ENCODE data around the gene LRP2.
"Not testable (repeated sequence)": the region's sequence is repeated elsewhere in the genome, so short reads cannot be mapped to it uniquely, and the experiment has no call there.

Gene LRP2

DNA sequence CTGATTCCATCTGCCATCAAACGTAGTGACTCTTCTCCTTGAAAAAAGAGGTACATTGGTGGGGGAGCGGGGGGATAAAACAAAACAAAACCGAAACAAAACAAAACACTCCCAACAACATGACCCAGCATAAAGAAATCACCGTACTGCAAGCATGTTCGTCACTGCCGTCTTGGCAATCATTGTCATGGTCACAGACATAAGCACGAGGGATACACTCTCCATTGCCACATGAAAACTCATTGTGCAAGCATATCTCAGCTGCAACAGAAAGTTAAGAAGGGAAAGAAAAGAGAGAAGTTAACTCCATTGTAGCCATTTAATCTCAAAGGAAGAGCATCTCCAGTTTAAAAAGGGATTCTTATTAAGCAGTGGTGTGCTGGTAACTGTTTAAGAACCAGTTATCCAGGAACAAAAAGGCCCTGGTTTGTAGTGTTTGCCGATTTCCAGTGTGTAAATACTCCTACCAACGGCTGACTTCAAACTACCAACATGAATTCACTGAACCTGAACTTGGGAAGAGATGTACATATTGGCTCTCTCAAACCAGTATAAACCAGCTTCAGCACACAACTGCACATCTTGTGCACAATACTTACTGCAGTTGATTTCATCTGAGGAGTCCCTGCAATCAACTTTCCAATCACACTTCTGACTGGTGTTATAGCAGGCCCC lies 68.2 kb downstream of the LRP2 start:
- no peak overlapping the region for H3K27ac ChIP-seq (ENCODE audit: low read length)
- no peaks in the 10 kb centered on the region for H3K9me3 ChIP-seq (ENCODE audit: control insufficient read depth, low read depth, low read length)
- H3K4me3 ChIP-seq (ENCODE audit: low read length): no peak overlapping the region
- H3K27me3 ChIP-seq (ENCODE audit: control insufficient read depth, insufficient read depth, low read length): no peaks in the 10 kb centered on the region
- H3K4me1 ChIP-seq (ENCODE audit: control insufficient read depth, low read depth, low read length): peaks cover 11% of the 10 kb centered on the region
- no peak overlapping the region for H3K9ac ChIP-seq (ENCODE audit: low read length)
- no peaks in the 10 kb centered on the region for H3K36me3 ChIP-seq (ENCODE audit: control insufficient read depth, low read depth, low read length)

DNA sequence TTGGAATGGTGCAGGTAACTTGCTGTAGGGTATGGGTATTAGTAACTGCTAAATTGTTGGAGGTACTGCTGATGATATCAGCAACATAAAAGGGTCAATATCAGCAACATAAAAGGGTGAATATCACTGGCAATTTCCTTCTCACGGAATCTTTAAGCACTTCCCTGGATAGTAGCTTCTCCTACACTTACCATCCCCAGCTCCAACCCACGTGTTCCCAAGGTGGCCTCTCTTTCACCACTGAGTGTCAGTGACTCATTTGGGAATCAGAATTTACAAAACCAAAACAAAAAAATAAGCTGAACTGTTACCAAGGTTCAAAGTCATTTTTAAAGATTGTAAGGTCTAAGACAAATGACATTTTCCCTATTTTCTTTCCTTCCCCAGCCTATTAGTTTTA lies 70.8 kb downstream of the LRP2 start:
- Histone ChIP-seq H3K36me3 (ENCODE audit: control insufficient read depth, low read depth, low read length) (no peaks in the 10 kb centered on the region), H3K9me3 (ENCODE audit: control insufficient read depth, low read depth, low read length) (no peaks in the 10 kb centered on the region), H3K27ac (ENCODE audit: low read length) (no peak overlapping the region), H3K27me3 (ENCODE audit: control insufficient read depth, insufficient read depth, low read length) (no peaks in the 10 kb centered on the region), H3K9ac (ENCODE audit: low read length) (no peak overlapping the region), H3K4me3 (ENCODE audit: low read length) (no peak overlapping the region), H3K4me1 (ENCODE audit: control insufficient read depth, low read depth, low read length) (peaks cover 12% of the 10 kb centered on the region)

DNA sequence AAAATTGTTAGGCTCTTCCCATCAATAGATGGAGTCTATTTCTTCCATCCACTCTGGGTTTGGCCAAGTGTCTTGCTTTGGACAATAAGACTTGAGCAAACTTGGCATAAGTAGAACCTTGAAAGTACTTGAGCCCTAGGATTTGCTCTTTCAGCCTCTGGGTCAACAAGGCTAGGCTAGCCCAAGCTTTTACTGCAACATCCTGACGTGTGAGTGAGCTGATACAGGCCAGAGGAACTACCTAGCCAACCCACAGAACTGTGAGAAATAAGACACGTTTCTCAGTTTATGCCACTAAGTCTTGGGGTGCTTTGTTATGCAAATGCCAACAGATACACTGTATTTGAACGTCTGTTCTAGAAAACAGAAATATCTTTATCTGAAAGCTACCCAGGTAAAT lies 71.9 kb downstream of the LRP2 start:
- H3K36me3 ChIP-seq (ENCODE audit: control insufficient read depth, low read depth, low read length): no peaks in the 10 kb centered on the region
- no peaks in the 10 kb centered on the region for H3K27me3 ChIP-seq (ENCODE audit: control insufficient read depth, insufficient read depth, low read length)
- H3K9ac ChIP-seq (ENCODE audit: low read length): no peak overlapping the region

DNA sequence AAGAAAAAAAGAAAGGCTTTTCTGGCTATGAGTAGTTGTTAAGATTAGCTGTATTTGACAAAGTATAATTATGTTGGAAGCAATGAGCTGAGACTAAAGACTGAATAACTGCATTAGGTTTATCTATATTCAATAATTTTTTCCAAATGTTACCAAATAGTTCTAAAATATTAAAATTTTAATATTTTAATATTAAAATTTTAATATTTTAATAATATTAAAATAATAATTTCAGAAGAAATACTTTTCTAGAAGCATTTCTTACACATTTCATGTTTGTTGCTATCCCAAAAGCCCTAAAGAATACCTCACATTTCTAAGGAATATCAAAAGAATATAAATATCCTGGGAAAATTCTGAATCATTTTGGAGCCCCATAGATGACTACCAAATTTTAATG lies 74.7 kb downstream of the LRP2 start:
- peaks cover 25% of the 10 kb centered on the region for H3K4me1 ChIP-seq (ENCODE audit: control insufficient read depth, low read depth, low read length)
- no peak overlapping the region for H3K9ac ChIP-seq (ENCODE audit: low read length)
- no peak overlapping the region for H3K27ac ChIP-seq (ENCODE audit: low read length)
- H3K4me3 ChIP-seq (ENCODE audit: low read length): no peak overlapping the region
- no peaks in the 10 kb centered on the region for H3K27me3 ChIP-seq (ENCODE audit: control insufficient read depth, insufficient read depth, low read length)
- H3K9me3 ChIP-seq (ENCODE audit: control insufficient read depth, low read depth, low read length): no peaks in the 10 kb centered on the region
- H3K36me3 ChIP-seq (ENCODE audit: control insufficient read depth, low read depth, low read length): no peaks in the 10 kb centered on the region

More for the DNA sequence above, 71.9 kb downstream of the LRP2 start:
- H3K4me3 ChIP-seq (ENCODE audit: low read length): no peak overlapping the region
- H3K9me3 ChIP-seq (ENCODE audit: control insufficient read depth, low read depth, low read length): no peaks in the 10 kb centered on the region
- peaks cover 22% of the 10 kb centered on the region for H3K4me1 ChIP-seq (ENCODE audit: control insufficient read depth, low read depth, low read length)
- no peak overlapping the region for H3K27ac ChIP-seq (ENCODE audit: low read length)

DNA sequence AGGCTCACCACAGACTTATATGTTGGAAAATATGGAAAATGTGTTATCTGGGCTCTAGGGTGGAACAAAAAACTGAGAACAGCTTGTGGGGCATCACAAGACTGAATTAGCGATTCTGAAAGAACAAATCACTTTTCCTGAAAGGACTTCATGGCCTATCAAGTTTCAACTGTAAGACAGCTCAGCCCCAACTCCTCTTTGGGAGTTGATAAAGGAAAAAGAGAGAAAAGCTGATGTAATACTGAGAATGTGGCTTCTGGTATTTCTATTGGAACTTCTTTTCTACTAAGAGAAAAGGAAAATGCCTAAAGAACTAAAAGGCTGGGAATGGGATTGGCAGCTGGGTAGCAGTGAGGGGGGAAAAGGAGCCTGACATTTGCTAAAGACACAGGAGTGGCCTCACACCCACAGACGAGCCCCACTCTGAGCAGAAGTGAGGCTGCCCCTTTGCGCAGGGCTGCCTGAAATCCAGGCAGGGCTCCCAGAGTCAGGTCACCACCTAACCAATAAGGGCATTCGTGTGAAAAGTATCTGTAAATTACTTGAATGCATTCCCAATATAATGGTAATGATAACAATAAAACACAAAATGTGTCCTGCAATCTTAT lies 75.6 kb downstream of the LRP2 start:
- Histone ChIP-seq H3K36me3 (ENCODE audit: control insufficient read depth, low read depth, low read length) (no peaks in the 10 kb centered on the region), H3K4me3 (ENCODE audit: low read length) (no peak overlapping the region), H3K4me1 (ENCODE audit: control insufficient read depth, low read depth, low read length) (peaks cover 21% of the 10 kb centered on the region), H3K9ac (ENCODE audit: low read length) (no peak overlapping the region), H3K27ac (ENCODE audit: low read length) (no peak overlapping the region), H3K9me3 (ENCODE audit: control insufficient read depth, low read depth, low read length) (no peaks in the 10 kb centered on the region), H3K27me3 (ENCODE audit: control insufficient read depth, insufficient read depth, low read length) (no peaks in the 10 kb centered on the region)

DNA sequence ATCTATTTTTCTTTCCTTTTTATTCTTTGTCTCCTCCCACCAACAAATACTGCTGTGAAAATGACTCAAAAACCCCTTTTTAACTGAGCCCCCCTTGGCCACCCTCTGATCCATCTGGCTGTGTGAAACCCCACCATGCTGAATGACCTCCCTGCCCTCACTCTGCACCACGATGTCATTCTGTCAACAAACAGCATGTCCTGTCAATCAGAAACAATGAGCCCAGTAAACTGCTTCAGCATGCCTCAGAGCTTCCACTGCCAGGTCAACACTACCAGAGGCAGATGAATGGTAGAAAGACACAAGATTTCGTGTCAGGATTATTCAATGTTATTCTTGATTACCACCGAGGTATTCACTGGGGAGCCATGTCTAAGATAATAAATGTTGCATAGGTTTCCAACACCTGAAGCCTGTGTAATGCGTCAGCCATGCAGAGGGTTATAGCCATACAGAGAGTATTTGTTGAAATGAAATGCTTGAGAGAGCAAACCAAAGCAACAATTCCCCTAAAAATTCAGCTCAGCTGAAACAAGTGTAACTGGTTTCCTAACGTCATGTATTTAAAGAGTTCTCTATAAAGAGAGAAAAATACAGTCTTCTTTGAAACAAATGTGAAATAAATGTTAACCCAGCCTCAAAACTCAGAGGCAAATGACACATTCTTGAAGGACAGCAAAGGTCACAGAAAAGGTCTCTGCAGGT lies 76.7 kb downstream of the LRP2 start:
- H3K9me3 ChIP-seq (ENCODE audit: control insufficient read depth, low read depth, low read length): no peaks in the 10 kb centered on the region
- no peak overlapping the region for H3K9ac ChIP-seq (ENCODE audit: low read length)
- no peak overlapping the region for H3K4me3 ChIP-seq (ENCODE audit: low read length)
- H3K36me3 ChIP-seq (ENCODE audit: control insufficient read depth, low read depth, low read length): no peaks in the 10 kb centered on the region
- no peaks in the 10 kb centered on the region for H3K27me3 ChIP-seq (ENCODE audit: control insufficient read depth, insufficient read depth, low read length)
- H3K4me1 ChIP-seq (ENCODE audit: control insufficient read depth, low read depth, low read length): peaks cover 15% of the 10 kb centered on the region
- no peak overlapping the region for H3K27ac ChIP-seq (ENCODE audit: low read length)

DNA sequence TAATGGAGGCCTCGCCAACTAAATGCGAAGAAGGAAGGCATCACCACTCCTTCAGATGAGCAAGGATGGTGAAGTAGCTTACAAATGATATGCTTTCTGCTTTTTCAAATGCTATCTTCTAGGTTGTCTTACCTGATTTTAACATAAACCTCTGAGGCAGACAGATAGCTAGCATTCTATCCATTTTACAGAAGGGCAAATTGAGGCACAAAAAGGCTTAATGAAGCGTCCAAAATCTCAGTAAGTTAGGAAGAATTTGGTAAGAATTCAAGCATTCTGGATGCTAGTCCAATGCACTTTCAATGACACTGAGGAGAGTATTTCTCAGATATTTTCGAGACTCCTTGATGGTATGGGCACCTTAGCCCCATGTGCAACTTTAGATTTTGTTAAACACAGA lies 81.8 kb downstream of the LRP2 start:
- Histone ChIP-seq H3K4me1 (ENCODE audit: control insufficient read depth, low read depth, low read length) (peaks cover 4% of the 10 kb centered on the region), H3K36me3 (ENCODE audit: control insufficient read depth, low read depth, low read length) (no peaks in the 10 kb centered on the region), H3K4me3 (ENCODE audit: low read length) (no peak overlapping the region), H3K27ac (ENCODE audit: low read length) (no peak overlapping the region), H3K9ac (ENCODE audit: low read length) (no peak overlapping the region), H3K9me3 (ENCODE audit: control insufficient read depth, low read depth, low read length) (no peaks in the 10 kb centered on the region), H3K27me3 (ENCODE audit: control insufficient read depth, insufficient read depth, low read length) (no peaks in the 10 kb centered on the region)

DNA sequence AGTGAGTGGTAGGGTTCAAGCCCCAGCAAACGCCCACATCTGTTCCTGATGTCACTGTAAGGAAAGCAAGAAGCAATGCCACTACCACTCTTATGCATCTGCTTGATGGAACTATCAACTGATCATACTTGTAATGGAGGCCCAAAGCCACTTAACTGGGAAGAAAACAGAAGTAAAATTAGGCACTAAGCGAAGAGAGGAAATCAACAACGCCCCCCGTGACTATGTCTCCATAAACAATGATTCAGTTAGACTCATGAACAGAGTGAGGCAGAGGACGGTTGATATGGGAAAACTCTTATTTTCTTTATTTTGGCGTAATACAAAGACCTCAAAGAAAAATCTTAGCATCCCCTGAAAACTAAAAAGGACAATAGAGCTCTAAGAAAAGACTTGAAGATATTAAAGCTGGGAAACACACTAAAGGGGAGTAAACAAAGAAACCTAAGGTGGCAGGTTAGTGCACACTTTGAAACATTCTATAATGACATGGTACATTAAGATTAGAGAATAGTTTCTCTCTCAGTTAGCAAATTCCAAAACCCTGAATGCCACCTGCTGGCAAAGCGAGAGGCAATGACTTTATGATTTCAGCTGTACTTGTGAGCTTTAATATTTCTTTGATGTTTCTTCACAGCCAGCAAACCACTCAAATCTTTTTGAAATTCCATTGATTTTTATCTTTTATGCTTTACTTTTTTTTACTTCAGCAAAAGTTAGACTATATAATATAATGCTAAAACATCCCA lies 86.5 kb downstream of the LRP2 start:
- H3K9me3 ChIP-seq (ENCODE audit: control insufficient read depth, low read depth, low read length): no peaks in the 10 kb centered on the region
- no peak overlapping the region for H3K9ac ChIP-seq (ENCODE audit: low read length)
- no peaks in the 10 kb centered on the region for H3K27me3 ChIP-seq (ENCODE audit: control insufficient read depth, insufficient read depth, low read length)
- H3K4me1 ChIP-seq (ENCODE audit: control insufficient read depth, low read depth, low read length): no peaks in the 10 kb centered on the region
- no peak overlapping the region for H3K27ac ChIP-seq (ENCODE audit: low read length)
- H3K4me3 ChIP-seq (ENCODE audit: low read length): no peak overlapping the region
- H3K36me3 ChIP-seq (ENCODE audit: control insufficient read depth, low read depth, low read length): no peaks in the 10 kb centered on the region

DNA sequence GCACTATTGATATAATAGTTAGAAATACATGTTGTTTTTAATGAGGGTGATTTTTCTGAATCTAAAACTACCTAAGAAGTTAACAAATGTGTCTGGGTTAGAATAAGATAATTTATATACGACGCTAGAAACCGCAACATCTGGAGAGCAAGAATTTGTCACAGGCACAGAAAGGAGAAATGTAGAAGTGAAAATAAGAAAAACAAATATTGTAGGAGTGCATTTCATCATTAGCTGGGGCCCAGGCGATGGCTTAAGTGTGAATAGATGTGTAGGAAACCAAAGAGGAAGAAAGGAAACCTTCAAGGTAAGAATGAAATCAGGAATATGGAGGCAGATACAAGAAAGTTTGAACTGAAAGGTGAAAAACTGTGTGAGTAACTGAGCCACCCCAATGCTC lies 90.3 kb downstream of the LRP2 start:
- H3K9ac ChIP-seq (ENCODE audit: low read length): no peak overlapping the region
- H3K9me3 ChIP-seq (ENCODE audit: control insufficient read depth, low read depth, low read length): no peaks in the 10 kb centered on the region
- H3K4me3 ChIP-seq (ENCODE audit: low read length): no peak overlapping the region
- H3K4me1 ChIP-seq (ENCODE audit: control insufficient read depth, low read depth, low read length): no peaks in the 10 kb centered on the region
- H3K27me3 ChIP-seq (ENCODE audit: control insufficient read depth, insufficient read depth, low read length): no peaks in the 10 kb centered on the region
- H3K36me3 ChIP-seq (ENCODE audit: control insufficient read depth, low read depth, low read length): no peaks in the 10 kb centered on the region
- H3K27ac ChIP-seq (ENCODE audit: low read length): no peak overlapping the region

DNA sequence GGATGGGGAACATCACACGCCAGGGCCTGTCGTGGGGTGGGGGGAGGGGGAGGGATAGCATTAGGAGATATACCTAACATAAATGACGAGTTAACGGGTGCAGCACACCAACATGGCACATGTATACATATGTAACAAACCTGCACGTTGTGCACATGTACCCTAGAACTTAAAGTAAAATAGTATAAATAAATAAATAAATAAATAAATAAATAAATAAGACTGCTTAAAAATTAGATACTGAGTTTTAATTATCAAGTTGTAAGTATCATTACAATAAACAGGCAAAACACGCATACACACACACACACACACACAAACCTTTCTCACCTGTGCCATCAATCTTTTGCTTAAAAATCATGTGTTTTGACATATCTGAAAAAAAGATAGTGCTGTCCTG lies 91.8 kb downstream of the LRP2 start:
- H3K9me3 ChIP-seq (ENCODE audit: control insufficient read depth, low read depth, low read length); H3K27ac ChIP-seq (ENCODE audit: low read length): not testable (repeated sequence)

DNA sequence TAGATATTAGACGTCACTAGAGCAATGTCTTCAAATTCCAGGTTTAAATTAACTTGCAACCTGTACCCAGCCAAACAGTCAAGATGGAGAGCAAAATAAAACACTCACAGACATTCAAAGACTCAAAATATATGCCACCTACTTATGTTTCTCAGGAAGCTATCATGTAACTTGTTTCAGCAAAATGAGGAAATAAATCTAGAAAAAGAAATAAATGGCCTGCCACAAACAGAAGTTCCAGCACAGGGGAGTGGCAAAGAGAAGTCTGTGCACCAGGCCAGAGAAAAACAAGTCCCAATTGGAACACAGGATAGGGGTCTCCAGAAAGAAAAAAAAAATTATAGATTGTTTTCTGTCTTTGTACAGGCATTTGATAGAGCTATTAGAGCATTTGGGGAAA lies 96.7 kb downstream of the LRP2 start:
- Histone ChIP-seq H3K27me3 (ENCODE audit: control insufficient read depth, insufficient read depth, low read length) (no peaks in the 10 kb centered on the region), H3K4me3 (ENCODE audit: low read length) (no peak overlapping the region), H3K4me1 (ENCODE audit: control insufficient read depth, low read depth, low read length) (no peaks in the 10 kb centered on the region), H3K27ac (ENCODE audit: low read length) (no peak overlapping the region), H3K9me3 (ENCODE audit: control insufficient read depth, low read depth, low read length) (no peaks in the 10 kb centered on the region), H3K36me3 (ENCODE audit: control insufficient read depth, low read depth, low read length) (no peaks in the 10 kb centered on the region), H3K9ac (ENCODE audit: low read length) (no peak overlapping the region)

More for the DNA sequence above, 91.8 kb downstream of the LRP2 start:
- H3K9ac ChIP-seq (ENCODE audit: low read length); H3K36me3 ChIP-seq (ENCODE audit: control insufficient read depth, low read depth, low read length); H3K4me1 ChIP-seq (ENCODE audit: control insufficient read depth, low read depth, low read length); H3K27me3 ChIP-seq (ENCODE audit: control insufficient read depth, insufficient read depth, low read length); H3K4me3 ChIP-seq (ENCODE audit: low read length): not testable (repeated sequence)

Measured in iPS-18a (cell line).